GM18526 (cell line): ENCODE measurements around the gene SH3D19.

Experiments used
- POLR2A ChIP-seq: IDR thresholded peaks from 3 replicates; pipeline ENCODE4 v1.6.1; 2011; ENCODE audit not compliant: insufficient read length; ENCODE audit errors: extremely low read depth

SH3D19 gene

DNA sequence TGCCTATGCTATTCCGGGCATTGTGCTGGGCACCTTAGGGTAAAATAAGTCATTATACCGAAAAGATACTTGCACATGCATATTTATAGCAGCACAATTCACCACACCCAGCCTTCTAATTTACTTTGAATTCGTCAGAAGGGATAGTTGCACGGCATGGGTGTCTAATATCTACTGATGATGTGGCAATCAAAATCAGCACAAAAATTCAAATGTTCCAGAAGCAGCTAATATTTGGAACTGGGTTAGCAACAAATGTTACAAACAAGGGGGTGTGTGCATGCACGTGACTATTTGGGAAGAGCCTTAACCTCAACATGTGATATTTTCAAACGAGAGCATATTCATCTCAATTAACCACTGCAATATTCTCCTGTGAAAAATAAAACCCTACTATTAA is 128.2 kb downstream of the SH3D19 start:
- no peak for TF ChIP-seq POLR2A

DNA sequence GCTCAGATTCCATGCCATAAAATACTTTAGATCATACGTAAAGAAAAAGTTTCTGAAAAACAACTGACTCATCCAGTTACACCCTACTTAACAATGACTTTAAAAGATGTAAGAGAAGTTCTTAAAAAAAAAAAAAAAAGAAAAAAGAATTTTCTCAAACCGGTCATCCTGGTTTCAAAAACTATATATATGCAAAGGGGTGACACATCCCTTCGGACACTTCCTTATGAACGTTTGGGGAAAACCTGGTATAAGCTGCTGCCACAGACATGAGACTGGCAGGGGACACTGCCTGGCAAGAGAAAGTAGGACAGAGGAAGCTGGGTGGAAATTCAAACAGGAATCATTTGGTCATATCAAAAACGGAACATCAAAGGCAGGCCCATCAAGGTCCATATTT is 129.6 kb downstream of the SH3D19 start:
- TF ChIP-seq POLR2A: no peak

DNA sequence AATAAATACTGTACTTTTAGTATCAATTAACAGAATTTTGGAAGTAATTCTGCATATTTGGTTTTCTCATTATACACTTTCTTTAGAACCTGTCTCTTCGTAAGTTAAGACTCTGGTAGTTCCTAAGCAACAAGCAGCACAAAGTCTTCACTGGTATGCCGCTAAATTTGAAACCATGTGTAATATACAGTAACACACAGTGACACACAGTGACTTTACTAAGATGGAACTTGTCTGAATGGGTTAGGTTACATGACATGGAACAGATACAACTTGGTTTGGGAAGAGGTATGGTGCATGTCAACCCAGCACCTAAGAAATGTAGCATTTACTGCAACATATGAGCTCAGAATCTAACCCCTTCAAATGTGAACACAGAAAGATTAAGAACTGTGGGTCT is 132.0 kb downstream of the SH3D19 start:
- no peak for TF ChIP-seq POLR2A

DNA sequence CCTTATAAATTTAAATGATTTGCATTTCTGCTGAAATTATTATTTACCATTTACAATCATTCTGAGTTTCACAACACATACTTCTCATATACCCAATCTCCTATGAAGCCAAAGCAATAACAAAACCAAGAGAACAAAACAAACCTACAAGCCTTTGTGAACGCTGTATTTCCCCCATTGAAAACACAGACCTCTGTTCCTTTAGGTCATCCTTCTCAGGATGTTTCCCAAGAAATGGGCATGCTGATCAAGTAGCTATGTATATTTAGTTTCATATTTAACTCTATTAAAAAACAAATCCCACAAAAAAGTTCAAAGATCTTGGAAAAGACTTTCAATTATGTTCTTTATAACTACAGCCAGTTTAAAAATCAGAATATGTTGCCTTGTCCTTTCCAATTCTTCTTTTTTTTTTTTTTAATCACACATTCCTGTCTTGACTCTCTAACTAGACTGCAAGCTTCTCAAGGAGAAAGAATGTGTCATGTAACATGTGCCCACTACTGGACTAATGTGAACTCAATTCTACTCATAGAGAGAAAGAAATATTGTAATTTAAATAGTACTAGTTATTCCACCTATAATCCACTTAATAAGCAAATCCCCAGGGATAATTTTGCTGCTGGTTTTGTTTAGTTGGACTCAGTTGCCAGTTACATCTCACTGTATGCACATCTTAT is 132.7 kb downstream of the SH3D19 start:
- TF ChIP-seq POLR2A: no peak

DNA sequence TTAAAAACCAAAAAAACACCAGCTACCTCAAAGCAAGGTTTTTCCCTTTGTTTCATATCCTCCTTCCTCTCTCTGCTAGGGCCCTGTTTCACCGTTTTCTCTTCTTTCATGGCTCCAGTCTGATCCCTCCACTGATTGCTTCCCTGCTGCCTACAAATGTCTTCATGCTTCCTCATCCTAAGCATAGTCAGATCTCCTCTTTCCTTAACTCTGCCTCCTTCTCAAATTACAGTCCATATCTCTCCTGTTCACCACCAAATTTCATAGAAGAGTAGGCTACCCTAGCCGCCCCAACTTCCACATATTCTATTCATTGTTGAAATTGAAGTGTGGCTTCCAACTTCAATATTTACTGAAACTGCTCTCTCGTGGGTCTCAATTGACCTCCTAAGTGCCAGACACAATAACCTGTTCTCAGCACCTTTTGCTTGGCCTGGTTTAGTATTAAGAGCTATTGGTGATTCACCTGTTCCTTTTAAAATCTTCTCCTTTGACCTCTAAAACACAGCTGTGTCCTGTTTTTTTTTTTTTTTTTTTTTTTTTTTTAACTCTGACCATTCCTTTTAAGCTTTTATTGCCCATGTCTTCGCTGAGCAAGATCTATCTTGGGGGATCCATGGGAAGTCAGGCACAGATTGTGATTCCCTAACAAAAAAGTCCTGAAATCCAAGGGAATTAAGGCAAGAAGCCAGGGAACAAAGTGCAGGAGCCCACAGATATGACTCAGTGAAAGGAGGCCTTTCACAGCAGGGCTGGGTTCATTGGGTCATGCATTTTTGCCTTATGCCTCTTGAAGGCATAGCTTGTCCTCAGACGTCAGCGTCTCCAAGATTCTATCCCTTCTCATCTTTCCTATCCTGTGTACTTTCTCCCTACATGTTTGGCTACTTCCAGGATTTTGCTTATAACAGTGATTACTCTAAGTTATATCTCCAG is 140.6 kb downstream of the SH3D19 start:
- no peak for TF ChIP-seq POLR2A

DNA sequence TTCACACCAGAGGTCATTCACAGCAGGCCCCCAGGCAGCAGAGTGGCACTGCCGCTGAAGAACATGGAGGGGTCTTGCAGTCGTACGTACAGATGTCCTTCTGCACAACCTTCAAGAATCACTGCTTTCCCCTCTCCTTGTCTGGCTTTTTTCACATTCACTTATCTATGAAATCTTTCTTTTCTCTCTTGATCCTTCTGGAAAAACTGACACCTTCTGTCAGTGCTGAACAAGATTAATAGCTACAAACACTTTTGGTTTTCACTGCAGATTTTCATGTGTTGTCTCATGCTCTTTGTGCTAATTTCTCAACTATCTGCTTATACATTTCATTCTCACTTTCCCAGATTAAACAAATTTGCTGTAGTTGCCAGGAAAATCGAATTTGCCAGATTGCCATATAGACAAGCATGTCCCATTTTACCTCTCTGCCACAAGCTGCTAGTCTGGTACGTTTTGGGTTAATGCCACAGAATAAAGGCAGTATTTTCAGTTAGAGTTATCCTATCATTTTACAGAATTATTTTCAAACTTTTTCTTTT is 142.9 kb downstream of the SH3D19 start:
- no peak for TF ChIP-seq POLR2A

DNA sequence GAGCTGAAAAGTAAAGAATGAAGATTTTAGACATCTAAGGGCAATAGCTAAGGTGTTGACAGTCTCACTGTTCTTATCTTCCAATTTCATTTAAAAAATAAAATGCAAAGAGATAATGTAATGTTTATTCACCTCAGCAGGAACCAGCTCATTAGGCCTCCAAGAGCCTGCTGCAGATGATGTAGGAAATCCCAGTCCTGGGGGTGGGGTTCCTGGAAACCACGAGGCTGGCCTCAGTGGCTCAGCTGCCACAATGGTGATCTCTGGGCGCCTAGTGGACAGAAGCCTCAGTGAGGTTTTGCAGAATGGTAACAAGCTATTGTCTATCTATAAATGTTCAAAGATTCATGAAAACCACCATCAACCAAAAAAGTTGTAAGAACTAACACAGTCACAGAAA is 148.7 kb downstream of the SH3D19 start:
- no peak for TF ChIP-seq POLR2A

DNA sequence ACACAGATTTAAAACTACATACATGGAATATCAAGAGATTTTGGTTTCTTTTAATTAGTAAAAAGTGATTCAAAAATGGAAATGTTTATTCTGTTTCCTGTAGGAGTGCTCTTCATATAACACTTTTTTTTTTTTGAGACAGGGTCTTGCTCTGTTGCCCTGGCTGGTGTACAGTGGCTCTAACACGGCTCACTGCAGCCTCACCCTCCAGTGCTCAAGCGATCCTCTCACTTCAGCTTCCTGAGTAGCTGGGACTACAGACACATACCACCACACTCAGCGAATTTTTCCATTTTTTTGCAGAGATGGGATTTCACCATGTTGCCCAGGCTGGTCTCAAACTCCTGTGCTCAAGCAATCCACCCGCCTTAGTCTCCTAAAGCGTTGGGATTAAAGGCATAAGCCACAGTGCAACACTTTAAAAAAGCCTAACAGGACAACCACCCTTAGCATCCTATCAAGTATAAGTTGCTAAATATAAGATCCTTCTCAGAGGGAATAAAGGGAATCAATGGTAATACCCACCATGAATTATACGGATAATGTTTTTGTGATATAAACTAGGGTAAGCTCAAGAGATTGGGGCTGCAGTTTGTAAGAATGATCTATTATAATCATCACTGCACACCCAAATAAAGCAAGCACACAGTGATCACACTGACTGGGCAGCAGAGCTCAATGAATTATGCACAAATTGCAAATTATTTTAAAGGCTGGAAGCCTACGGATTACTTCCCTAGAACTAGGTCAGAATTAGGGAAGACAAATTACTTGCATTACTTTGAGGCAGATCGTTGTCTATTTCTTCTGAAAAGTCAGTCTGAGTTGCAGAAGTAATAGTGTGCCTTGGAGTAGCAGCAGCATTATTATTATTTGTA is 149.4 kb downstream of the SH3D19 start:
- TF ChIP-seq POLR2A: no peak

DNA sequence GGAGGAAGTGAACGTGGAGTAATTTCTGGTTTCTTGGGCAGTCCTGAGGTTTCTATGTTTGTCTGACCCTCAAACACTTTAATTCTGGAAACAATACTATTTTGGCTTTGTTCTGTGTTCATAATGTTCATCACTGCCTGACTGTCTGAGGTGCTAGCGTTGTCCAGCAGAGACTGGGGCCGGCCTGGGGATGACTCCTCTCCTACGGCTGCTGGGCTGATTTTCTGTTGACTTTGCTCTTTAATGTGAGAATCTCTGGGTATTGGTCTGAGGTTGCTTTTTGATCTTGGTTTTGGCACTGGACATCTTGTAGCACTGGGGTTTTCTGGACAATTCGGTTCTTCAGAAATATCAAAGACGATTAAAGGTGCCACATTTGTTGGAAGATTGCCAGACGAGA is 150.2 kb downstream of the SH3D19 start:
- TF ChIP-seq POLR2A: no peak

DNA sequence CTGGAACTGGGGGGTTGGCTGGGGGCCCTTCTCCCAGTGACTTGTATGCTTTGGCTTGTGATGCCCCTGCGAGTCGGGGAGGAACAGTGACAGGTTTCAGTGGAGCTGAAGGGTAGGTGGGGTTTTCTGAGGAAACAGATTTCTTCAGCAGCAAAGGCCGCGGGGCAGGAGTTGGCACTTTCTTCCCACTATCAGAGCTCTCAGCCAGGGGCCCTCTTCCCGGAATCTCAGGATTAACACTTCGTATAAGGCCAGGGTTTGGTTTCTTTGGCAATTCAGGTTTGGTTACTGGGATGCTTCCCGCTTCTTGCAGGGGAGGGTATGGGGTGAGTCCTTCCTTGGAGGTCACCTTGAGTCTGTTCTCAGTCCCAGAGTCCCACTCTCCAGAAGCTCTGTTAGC is 150.6 kb downstream of the SH3D19 start:
- TF ChIP-seq POLR2A: no peak

DNA sequence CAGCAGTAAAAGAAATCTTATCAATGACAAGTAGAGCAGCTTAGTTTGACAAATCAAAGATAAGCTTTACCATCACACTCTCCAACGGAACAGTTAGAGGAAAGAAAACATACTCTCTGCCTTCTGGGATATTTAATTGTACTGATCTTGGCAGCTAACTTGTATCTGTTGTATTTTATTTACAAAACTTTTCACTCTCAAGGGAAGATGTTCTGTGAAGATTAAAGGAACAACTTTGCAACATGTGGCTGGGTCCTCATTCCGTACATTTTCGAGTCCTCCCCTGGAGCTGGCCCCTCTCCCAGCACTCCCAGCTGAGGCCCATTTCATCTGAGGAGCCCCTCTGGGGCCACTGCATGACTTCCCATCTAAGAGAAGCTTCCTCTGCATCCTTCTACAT is 151.5 kb downstream of the SH3D19 start:
- TF ChIP-seq POLR2A: no peak

DNA sequence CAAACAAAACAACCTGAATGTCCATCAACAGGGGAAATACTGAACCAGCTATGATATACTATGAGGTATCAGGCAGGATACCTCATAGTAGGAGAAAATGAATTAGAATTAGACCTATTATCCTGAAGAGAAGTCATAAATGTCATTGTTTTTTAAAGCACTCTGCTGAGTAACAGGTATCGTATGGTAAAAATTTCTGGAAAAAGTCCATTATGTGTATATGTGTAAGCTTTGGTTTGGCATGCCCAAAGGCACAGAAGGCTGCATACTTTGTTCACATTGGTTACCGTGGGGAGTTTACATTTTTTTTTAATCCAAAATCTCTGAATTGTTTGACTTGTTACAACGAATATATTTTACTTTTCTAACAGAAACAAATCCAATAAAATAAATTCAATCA is 155.5 kb downstream of the SH3D19 start:
- no peak for TF ChIP-seq POLR2A

DNA sequence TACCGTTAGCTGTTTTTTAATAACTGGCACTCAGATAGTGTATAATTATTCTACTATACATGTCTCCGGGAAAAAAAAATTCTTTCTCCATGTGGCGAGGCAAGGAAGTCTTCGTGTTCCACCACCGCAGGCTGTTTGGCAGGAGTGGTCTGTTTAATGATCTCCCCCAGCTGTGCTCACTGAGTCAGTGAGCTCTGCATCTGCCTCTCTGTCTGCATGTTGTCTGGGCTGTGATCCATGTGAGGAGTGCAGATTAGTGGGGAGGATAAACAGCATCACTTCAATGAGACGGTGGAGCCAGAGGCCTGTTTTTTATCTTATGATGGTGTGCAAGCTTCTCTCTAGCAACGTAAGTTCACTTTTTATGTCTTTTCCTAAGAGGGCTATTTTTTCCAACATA is 156.2 kb downstream of the SH3D19 start:
- TF ChIP-seq POLR2A: no peak

DNA sequence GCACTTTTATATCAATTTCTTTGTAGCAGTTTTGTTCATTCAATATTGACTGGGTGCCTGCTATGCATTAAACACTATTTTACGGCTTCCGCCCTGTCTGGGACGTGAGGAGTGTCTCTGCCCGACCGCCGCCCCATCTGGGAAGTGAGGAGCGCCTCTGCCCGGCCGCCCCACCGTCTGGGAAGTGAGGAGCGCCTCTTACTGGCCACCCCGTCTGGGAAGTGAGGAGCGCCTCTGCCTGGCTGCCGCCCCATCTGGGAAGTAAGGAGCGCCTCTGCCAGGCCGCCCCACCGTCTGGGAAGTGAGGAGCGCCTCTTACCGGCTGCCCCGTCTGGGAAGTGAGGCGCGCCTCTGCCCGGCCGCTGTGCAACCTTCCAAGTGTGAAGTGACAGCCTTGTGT is 157.8 kb downstream of the SH3D19 start:
- TF ChIP-seq POLR2A: no peak

DNA sequence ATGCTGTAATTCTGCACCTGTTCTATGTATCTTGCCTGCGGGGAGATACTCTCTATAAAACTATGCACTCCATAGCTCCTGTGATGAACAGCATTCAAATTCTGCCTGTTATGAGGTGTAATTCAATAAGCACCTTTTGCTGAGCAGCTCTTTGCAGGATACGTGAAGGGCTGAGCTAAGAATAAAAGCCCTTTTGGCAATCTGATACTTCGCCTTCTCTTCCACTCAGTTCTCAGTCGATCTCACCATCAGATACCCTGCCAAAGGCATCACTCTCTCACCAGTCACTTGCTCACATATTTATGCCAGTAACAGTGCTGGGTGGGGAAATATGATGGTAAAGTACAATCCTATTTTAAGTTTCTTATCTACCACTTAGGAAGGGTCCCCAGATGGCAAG is 158.8 kb downstream of the SH3D19 start:
- no peak for TF ChIP-seq POLR2A
